NCI-H748 (cell line): ENCODE measurements around the gene PRELID1.
"Not testable (repeated sequence)": the region's sequence is repeated elsewhere in the genome, so short reads cannot be mapped to it uniquely, and the experiment has no call there.

ENCODE experiments used
- DNase-seq: peaks from one replicate; lab custom pipeline; 2025; ENCODE audit not compliant: unreplicated experiment; lab: John Stamatoyannopoulos, UW

Gene PRELID1

GRCh38 chr5:177334781-177335700, 31.4 kb downstream of the PRELID1 start:
- DNase-seq, result no peak

GRCh38 chr5:177335701-177336065, 32.1 kb downstream of the PRELID1 start:
- no peak for DNase-seq

GRCh38 chr5:177336112-177336511, 32.5 kb downstream of the PRELID1 start:
- DNase-seq, result no peak

- no peak for DNase-seq
These were observed 33.2 kb downstream of the PRELID1 start for GRCh38 chr5:177336603-177337494.

GRCh38 chr5:177338251-177339106, 34.9 kb downstream of the PRELID1 start:
- DNase-seq, result no peak

- no peak for DNase-seq
These were observed 35.6 kb downstream of the PRELID1 start for GRCh38 chr5:177339107-177339638.

GRCh38 chr5:177343000-177343399, 39.4 kb downstream of the PRELID1 start:
- not testable (repeated sequence) for DNase-seq

- DNase-seq, result no peak
These were observed 40.2 kb downstream of the PRELID1 start for GRCh38 chr5:177343777-177344176.

GRCh38 chr5:177344891-177345290, 41.3 kb downstream of the PRELID1 start:
- no peak for DNase-seq

- no peak for DNase-seq
These were observed 43.2 kb downstream of the PRELID1 start for GRCh38 chr5:177346820-177347219.

- no peak for DNase-seq
These were observed 44.1 kb downstream of the PRELID1 start for GRCh38 chr5:177347699-177348098.

GRCh38 chr5:177349362-177349647, 45.7 kb downstream of the PRELID1 start:
- no peak for DNase-seq

- DNase-seq, result no peak
These were observed 46.2 kb downstream of the PRELID1 start for GRCh38 chr5:177349762-177350161.

GRCh38 chr5:177350776-177351391, 47.3 kb downstream of the PRELID1 start:
- peak; percentile 68 for DNase-seq

GRCh38 chr5:177351392-177352329, 48.1 kb downstream of the PRELID1 start, which contains the start of gene LMAN2:
LMAN2 (minus strand) TSS chr5:177351668; CDS start chr5:177351647, 21 bp downstream.
- peak; percentile 94 for DNase-seq

- DNase-seq, result no peak
These were observed 49.5 kb downstream of the PRELID1 start for GRCh38 chr5:177353093-177353492.

- DNase-seq, result no peak
These were observed 50.7 kb downstream of the PRELID1 start for GRCh38 chr5:177354256-177354655.

GRCh38 chr5:177354711-177355110, 51.1 kb downstream of the PRELID1 start:
- DNase-seq, result no peak

GRCh38 chr5:177355162-177355867, 51.7 kb downstream of the PRELID1 start:
- DNase-seq, result no peak
